Esophagus muscularis mucosa (tissue), 4 donors: ENCODE results near the gene ULK4. TPM values are rescaled to one million over a fixed set of nuclear protein-coding genes. Genes with fewer than 3 reads are reported as not detected.
A peak's percentile ranks its signal among the peaks of the same experiment; 100 is the strongest.

Source experiments
- DNase-seq: peaks from one replicate; pipeline ENCODE4 v3.0.0-alpha.2; 2017; ENCODE audit errors: extremely low spot score
- H3K27ac ChIP-seq, 4 donors: fragments of 200-600 bp; sonication (generic); replicated peaks in 1 of 4; 1 replicate in 3 of 4; 2 replicates in 1 of 4; pipeline ENCODE4 v1.5.1; 2016 to 2019; ENCODE audit warnings: mild to moderate bottlenecking in 1 of 4
- H3K27me3 ChIP-seq, 4 donors: fragments of 200-600 bp; sonication (generic); one replicate each; pipeline versions ENCODE4 v1.5.1 to v1.6.0; 2016 to 2019
- H3K36me3 ChIP-seq, 4 donors: fragments of 200-600 bp; sonication (generic); one replicate each; pipeline ENCODE4 v1.5.1; 2016 to 2019
- H3K4me1 ChIP-seq, 4 donors: fragments of 200-600 bp; sonication (generic); one replicate each; pipeline ENCODE4 v1.5.1; 2016 to 2019
- H3K4me3 ChIP-seq, 4 donors: fragments of 200-600 bp; sonication (generic); 1 replicate in 2 of 4; 2 replicates in 2 of 4; pipeline ENCODE4 v1.5.1; 2016 to 2019; ENCODE audit warnings: mild to moderate bottlenecking in 4 of 4, moderate library complexity in 1 of 4
- H3K9me3 ChIP-seq, 4 donors: fragments of 200-600 bp; sonication (generic); 1 replicate in 3 of 4; 2 replicates in 1 of 4; pipeline ENCODE4 v1.5.1; 2016 to 2019
- EP300 ChIP-seq: sonication (generic); formaldehyde crosslinking; IDR thresholded peaks from one replicate; pipeline ENCODE4 v1.6.1; 2017; ENCODE audit warnings: antibody characterized with exemption
- POLR2A ChIP-seq: fragments of 450-650 bp; IDR thresholded peaks from one replicate; pipeline ENCODE4 v1.6.1; 2017; ENCODE audit warnings: antibody characterized with exemption, moderate library complexity, mild to moderate bottlenecking, low read depth
- POLR2AphosphoS5 ChIP-seq, 2 donors: sonication (generic); formaldehyde crosslinking; IDR thresholded peaks; one replicate each; pipeline ENCODE4 v1.6.1; 2017; ENCODE audit warnings: antibody characterized with exemption in 2 of 2
- WGBS: methylation state at CpG from one replicate; pipeline ENCODE4 v1.1.5; 2018; 5-methylcytosine and 5-hydroxymethylcytosine counted together
- intact Hi-C: fragments of 100-400 bp; cut with DNase I; formaldehyde crosslinking; loops from one replicate; pipeline ENCODE4 v1.15.1; 2023
- total RNA-seq, 4 donors: library from RNA; depleted of rRNA; stranded (reverse); fragments of >200 nt; gene quantifications; one replicate each; pipeline versions ENCODE4 v1.1.0 to v1.2.1, GENCODE V29; 2016
- TF ChIP-seq, protein P1 (sequence below), 3 experiments: fragments of 200-600 bp in 2 of 3; fragments of 450-650 bp in 1 of 3; sonication (generic) in 2 of 3; IDR thresholded peaks; one replicate each; pipeline ENCODE4 v1.5.1; 2017 to 2019; ENCODE audit warnings: antibody characterized with exemption in 3 of 3, mild to moderate bottlenecking in 2 of 3, moderate library complexity in 1 of 3

The ULK4 gene
- total RNA-seq, 4 donors from 2014 or later, result 4.2 to 15.4 (median 11.0) TPM

DNA sequence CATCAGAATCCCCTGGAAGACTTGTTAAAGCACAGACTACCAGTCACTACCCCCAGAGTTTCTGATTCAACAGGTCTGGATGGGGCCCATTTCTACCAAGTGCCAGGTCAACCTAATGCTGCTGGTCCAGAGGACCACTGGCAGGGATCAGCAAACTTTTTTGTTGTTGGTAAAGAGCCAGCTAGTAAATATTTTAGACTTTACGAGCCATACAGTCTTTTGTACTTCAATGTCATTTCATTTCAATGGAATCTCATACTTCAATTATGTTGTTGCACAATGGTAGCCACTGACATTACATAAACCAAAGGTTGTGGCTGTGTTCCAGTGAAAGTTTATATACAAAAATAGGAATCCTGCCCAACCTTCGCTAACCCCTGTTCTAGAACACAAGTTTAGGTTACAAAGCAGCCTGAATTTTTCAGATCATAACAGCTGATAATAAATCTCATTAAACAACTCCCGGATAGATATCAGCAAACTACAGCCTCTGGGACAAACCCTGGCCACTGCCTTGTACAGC, 28.7 kb downstream of the ULK4 start:
- Histone ChIP-seq H3K4me1 (peaks cover 0 to 24% (median 19%) of the 10 kb centered on the region in 4 donors), H3K9me3 (no peaks in the 10 kb centered on the region), H3K36me3 (no peaks in the 10 kb centered on the region), H3K27me3 (no peaks in the 10 kb centered on the region), H3K4me3 (no peak overlapping the region), H3K27ac (peak overlapping the region in 3 of 4 donors; percentile 48 to 58 (median 48))
- TF ChIP-seq, protein P1, sequence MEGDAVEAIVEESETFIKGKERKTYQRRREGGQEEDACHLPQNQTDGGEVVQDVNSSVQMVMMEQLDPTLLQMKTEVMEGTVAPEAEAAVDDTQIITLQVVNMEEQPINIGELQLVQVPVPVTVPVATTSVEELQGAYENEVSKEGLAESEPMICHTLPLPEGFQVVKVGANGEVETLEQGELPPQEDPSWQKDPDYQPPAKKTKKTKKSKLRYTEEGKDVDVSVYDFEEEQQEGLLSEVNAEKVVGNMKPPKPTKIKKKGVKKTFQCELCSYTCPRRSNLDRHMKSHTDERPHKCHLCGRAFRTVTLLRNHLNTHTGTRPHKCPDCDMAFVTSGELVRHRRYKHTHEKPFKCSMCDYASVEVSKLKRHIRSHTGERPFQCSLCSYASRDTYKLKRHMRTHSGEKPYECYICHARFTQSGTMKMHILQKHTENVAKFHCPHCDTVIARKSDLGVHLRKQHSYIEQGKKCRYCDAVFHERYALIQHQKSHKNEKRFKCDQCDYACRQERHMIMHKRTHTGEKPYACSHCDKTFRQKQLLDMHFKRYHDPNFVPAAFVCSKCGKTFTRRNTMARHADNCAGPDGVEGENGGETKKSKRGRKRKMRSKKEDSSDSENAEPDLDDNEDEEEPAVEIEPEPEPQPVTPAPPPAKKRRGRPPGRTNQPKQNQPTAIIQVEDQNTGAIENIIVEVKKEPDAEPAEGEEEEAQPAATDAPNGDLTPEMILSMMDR (IDR thresholded peaks at IDR 0.05), result no peak
- TF ChIP-seq EP300 (no peak), POLR2A (no peak), POLR2AphosphoS5 (IDR thresholded peaks at IDR 0.05) (peak in 1 of 2 donors; percentile 49)
- WGBS, result 49% methylated on average over 3 of the region's 3 CpGs
- intact Hi-C loops, result no loop called here
- peak; percentile 37 for DNase-seq

DNA sequence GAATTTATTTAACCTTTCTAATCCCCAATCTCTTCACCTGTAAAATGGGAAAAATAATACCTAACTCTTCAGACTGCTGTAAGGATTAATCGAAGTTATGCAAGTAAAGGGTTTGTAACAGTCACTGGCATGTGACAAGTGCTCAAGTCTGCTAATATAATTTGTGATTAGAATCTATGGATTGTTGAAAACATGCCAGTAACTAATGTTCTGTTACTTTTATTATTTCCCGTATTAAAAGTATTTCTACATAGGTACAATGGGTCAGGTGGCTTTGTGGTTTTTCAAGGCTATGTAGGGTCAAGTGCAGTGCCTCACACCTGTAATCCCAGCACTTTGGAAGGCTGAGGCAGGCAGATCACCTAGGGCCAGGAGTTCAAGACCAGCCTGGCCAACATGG, 29.4 kb downstream of the ULK4 start:
- H3K27me3 ChIP-seq, result no peaks in the 10 kb centered on the region
- WGBS, result 75% methylated on average over 2 of the region's 2 CpGs
- no peaks in the 10 kb centered on the region for H3K9me3 ChIP-seq
- peak overlapping the region in 3 of 4 donors; percentile 48 to 58 (median 48) for H3K27ac ChIP-seq
- H3K4me1 ChIP-seq, result peaks cover 0 to 24% (median 19%) of the 10 kb centered on the region in 4 donors
- no peaks in the 10 kb centered on the region for H3K36me3 ChIP-seq
- intact Hi-C loops, result no loop called here
- no peak for TF ChIP-seq EP300
- TF ChIP-seq, protein P1 (IDR thresholded peaks at IDR 0.05), result no peak
- TF ChIP-seq POLR2AphosphoS5 (IDR thresholded peaks at IDR 0.05), result no peak
- TF ChIP-seq POLR2A, result no peak
- peak; percentile 64 for DNase-seq
- no peak overlapping the region for H3K4me3 ChIP-seq

- no peak for TF ChIP-seq POLR2A
- TF ChIP-seq, protein P1 (IDR thresholded peaks at IDR 0.05), result no peak
- TF ChIP-seq POLR2AphosphoS5 (IDR thresholded peaks at IDR 0.05), result no peak
- no peak for TF ChIP-seq EP300
- H3K27me3 ChIP-seq, result no peaks in the 10 kb centered on the region
- no peak overlapping the region for H3K4me3 ChIP-seq
- H3K4me1 ChIP-seq, result no peaks in the 10 kb centered on the region
- no peak for DNase-seq
- H3K36me3 ChIP-seq, result no peaks in the 10 kb centered on the region
- H3K9me3 ChIP-seq, result no peaks in the 10 kb centered on the region
- intact Hi-C loops, result no loop called here
- no peak overlapping the region for H3K27ac ChIP-seq
- WGBS, result 80% methylated on average over 5 of the region's 5 CpGs
These were observed 41.4 kb downstream of the ULK4 start for GRCh38 chr3:41920406-41920965.

DNA sequence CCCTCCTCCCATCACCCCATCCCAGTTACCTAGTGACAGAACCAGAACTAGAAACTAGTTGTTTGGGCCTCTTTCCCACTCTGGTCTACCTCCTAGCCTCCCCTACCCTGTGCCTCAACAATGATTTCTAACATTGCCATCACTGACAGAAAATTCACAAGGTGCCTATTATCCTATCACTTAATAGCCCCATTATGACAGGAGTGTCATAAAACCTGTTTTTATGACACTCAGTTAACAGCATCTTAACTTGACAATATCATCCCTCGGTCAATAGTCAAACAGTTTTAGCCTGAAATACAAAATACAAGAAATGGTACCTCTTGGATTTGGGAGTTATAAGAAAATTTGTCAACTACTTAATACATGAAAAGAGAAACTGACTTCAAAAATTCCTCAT, 46.5 kb downstream of the ULK4 start:
- WGBS, result 100% methylated on average over 1 of the region's 1 CpG
- no peaks in the 10 kb centered on the region for H3K4me1 ChIP-seq
- H3K4me3 ChIP-seq, result no peak overlapping the region
- no peak overlapping the region for H3K27ac ChIP-seq
- H3K27me3 ChIP-seq, result no peaks in the 10 kb centered on the region
- intact Hi-C loops, result no loop called here
- peaks cover 0 to 23% (median 1%) of the 10 kb centered on the region in 4 donors for H3K36me3 ChIP-seq
- no peaks in the 10 kb centered on the region for H3K9me3 ChIP-seq
- TF ChIP-seq EP300, result no peak
- TF ChIP-seq, protein P1 (IDR thresholded peaks at IDR 0.05), result no peak
- no peak for TF ChIP-seq POLR2A
- TF ChIP-seq POLR2AphosphoS5 (IDR thresholded peaks at IDR 0.05), result no peak
- no peak for DNase-seq

DNA sequence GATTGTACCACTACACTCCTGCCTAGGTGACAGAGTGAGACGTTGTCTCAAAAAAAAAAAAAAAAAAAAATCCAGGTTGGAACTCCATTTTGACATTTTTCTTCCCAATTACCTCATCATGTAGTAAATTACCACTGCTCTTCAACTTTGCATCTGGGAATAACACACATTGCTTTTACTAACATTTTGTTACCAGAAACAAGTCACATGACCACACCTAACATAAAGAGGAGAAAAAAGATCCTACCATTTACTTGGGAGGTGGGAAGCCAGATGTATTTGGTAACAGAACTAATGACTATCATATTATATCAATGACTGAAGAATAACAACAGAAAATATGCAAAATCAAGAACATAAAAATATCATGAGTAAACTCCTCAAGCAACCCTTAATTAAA, 49.6 kb downstream of the ULK4 start:
- no peak for DNase-seq
- Histone ChIP-seq H3K4me1 (no peaks in the 10 kb centered on the region), H3K27ac (no peak overlapping the region), H3K36me3 (peaks cover 0 to 25% (median 4%) of the 10 kb centered on the region in 4 donors), H3K9me3 (no peaks in the 10 kb centered on the region), H3K4me3 (no peak overlapping the region), H3K27me3 (no peaks in the 10 kb centered on the region)
- TF ChIP-seq EP300, result no peak
- TF ChIP-seq, protein P1 (IDR thresholded peaks at IDR 0.05), result no peak
- no peak for TF ChIP-seq POLR2A
- TF ChIP-seq POLR2AphosphoS5 (IDR thresholded peaks at IDR 0.05), result no peak
- 92% methylated on average over 1 of the region's 1 CpG for WGBS
- intact Hi-C loops, result no loop called here
